ENCODE results near the gene SETD4. TPM values are rescaled to one million over a fixed set of nuclear protein-coding genes. Genes with fewer than 3 reads are reported as not detected.

SETD4 gene
- total RNA-seq, 1 donor from 2014 or later, result 19.0 TPM

- Histone ChIP-seq H3K27ac (no peak overlapping the region), H3K4me3 (no peak overlapping the region), H3K9me3 (no peaks in the 10 kb centered on the region), H3K36me3 (no peaks in the 10 kb centered on the region), H3K27me3 (peaks cover 10% of the 10 kb centered on the region), H3K4me1 (peaks cover 13% of the 10 kb centered on the region)
- no peak for DNase-seq
- no peak for TF ChIP-seq CTCF (IDR thresholded peaks at IDR 0.05)
- ATAC-seq, result peak; percentile 56
- intact Hi-C loops (cut with DNase I), result no loop called here
Measured at GRCh38 chr21:35984654-35985361, 75.5 kb downstream of the SETD4 start.

Other genes with a start within 250 kb of the SETD4 start
- gene CBR1, start 9.5 kb upstream of the SETD4 start, total RNA-seq, result 71.2 TPM
- gene CBR3, start 74.6 kb upstream of the SETD4 start, total RNA-seq, result 4.1 TPM
- 19.0 TPM for gene DOP1B, start 96.3 kb upstream of the SETD4 start, total RNA-seq